Measurements from ENCODE around the gene LAMTOR4.

- TF ChIP-seq FOXP2 (optimal IDR thresholded peaks at IDR 0.05; ENCODE audit: control extremely low read depth, extremely low read length, insufficient read depth) (no peak), POLR2AphosphoS5 (IDR thresholded peaks at IDR 0.05; ENCODE audit: borderline replicate concordance, low read depth, low read length) (no peak)
Measured at GRCh38 chr7:100128637-100128963, 20.1 kb upstream of the LAMTOR4 start.
